ENCODE data around the gene PTPN11. TPM values are rescaled to one million over a fixed set of nuclear protein-coding genes. Genes with fewer than 3 reads are reported as not detected.
"Not testable (repeated sequence)": the region's sequence is repeated elsewhere in the genome, so short reads cannot be mapped to it uniquely, and the experiment has no call there.

The PTPN11 gene
- total and polyA plus RNA-seq, 4 donors, result 33.7 to 73.3 (median 36.4) TPM

DNA sequence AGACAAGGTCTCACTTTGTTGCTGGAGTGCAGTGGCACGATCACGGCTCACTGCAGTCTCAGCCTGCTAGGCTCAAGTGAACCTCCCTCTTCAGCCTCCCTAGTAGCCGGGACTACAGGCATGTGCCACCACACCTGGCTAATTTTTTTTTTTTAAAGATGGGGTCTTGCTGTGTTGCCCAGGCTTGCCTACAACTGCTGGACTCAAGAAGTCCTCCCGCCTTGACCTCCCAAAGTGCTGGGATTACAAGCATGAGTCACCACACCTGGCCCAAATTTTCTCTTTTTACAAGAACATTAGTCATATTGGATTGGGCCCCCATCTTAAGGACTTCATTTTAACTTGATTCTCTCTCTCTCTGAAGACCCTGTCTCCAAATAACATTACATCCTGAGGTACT lies 29.5 kb upstream of the PTPN11 start (continued):
- TF ChIP-seq, protein P1, sequence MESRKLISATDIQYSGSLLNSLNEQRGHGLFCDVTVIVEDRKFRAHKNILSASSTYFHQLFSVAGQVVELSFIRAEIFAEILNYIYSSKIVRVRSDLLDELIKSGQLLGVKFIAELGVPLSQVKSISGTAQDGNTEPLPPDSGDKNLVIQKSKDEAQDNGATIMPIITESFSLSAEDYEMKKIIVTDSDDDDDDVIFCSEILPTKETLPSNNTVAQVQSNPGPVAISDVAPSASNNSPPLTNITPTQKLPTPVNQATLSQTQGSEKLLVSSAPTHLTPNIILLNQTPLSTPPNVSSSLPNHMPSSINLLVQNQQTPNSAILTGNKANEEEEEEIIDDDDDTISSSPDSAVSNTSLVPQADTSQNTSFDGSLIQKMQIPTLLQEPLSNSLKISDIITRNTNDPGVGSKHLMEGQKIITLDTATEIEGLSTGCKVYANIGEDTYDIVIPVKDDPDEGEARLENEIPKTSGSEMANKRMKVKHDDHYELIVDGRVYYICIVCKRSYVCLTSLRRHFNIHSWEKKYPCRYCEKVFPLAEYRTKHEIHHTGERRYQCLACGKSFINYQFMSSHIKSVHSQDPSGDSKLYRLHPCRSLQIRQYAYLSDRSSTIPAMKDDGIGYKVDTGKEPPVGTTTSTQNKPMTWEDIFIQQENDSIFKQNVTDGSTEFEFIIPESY (IDR thresholded peaks at IDR 0.05), result no peak

DNA sequence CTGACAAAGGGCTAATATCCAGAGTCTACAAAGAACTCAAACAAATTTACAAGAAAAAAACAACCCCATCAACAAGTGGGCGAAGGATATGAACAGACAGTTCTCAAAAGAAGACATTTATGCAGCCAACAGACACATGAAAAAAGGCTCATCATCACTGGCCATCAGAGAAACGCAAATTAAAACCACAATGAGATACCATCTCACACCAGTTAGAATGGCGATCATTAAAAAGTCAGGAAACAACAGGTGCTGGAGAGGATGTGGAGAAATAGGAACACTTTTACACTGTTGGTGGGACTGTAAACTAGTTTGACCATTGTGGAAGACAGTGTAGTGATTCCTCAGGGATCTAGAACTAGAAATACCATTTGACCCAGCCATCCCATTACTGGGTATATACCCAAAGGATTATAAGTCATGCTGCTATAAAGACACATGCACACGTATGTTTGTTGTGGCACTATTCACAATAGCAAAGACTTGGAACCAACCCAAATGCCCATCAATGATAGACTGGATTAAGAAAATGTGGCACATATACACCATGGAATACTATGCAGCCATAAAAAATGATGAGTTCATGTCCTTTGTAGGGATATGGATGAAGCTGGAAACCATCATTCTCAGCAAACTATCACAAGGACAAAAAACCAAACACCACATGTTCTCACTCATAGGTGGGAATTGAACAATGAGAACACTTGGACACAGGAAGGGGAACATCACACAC lies 28.7 kb upstream of the PTPN11 start:
- DNase-seq (ENCODE audit: low spot score); H3K36me3 ChIP-seq (ENCODE audit: control insufficient read depth in 4 of 4, insufficient read depth in 3 of 4, low read depth in 1 of 4, low read length in 3 of 4); H3K4me3 ChIP-seq (ENCODE audit: low read depth in 1 of 3, low read length in 3 of 3); H3K4me1 ChIP-seq (ENCODE audit: control insufficient read depth in 4 of 4, insufficient read depth in 4 of 4, low read length in 3 of 4); H3K9ac ChIP-seq (ENCODE audit: low read depth in 1 of 2, low read length in 2 of 2); H3K27ac ChIP-seq (ENCODE audit: low read depth in 1 of 2, low read length in 2 of 2); H3K27me3 ChIP-seq (ENCODE audit: control insufficient read depth in 4 of 4, insufficient read depth in 4 of 4, low read length in 3 of 4); H3K9me3 ChIP-seq (ENCODE audit: control insufficient read depth in 4 of 4, low read length in 3 of 4): not testable (repeated sequence)
- 79% methylated on average over 3 of the region's 4 CpGs for WGBS

DNA sequence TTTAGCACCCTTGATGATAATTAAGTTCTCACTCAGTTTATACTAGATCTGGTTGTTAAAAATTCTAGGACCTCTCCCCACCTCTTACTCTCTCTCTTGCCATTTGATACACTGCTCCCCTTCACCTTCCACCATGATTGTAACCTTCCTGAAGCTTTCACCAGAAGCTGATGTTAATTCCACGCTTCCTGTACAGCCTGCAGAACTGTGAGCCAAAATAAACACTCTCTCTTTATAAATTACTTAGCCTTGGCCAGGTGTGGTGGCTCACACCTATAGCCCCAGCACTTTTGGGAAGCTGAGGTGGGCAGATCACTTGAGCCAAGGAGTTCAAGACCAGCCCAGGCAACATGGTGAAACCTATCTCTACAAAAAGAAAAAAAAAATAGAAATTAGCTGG lies 25.4 kb upstream of the PTPN11 start:
- Histone ChIP-seq H3K9me3 (ENCODE audit: control insufficient read depth in 4 of 4, low read length in 3 of 4) (no peaks in the 10 kb centered on the region), H3K27ac (ENCODE audit: low read depth in 1 of 2, low read length in 2 of 2) (no peak overlapping the region), H3K27me3 (ENCODE audit: control insufficient read depth in 4 of 4, insufficient read depth in 4 of 4, low read length in 3 of 4) (no peaks in the 10 kb centered on the region), H3K9ac (ENCODE audit: low read depth in 1 of 2, low read length in 2 of 2) (no peak overlapping the region), H3K36me3 (ENCODE audit: control insufficient read depth in 4 of 4, insufficient read depth in 3 of 4, low read depth in 1 of 4, low read length in 3 of 4) (no peaks in the 10 kb centered on the region), H3K4me1 (ENCODE audit: control insufficient read depth in 4 of 4, insufficient read depth in 4 of 4, low read length in 3 of 4) (no peaks in the 10 kb centered on the region), H3K4me3 (ENCODE audit: low read depth in 1 of 3, low read length in 3 of 3) (no peak overlapping the region)
- DNase-seq (ENCODE audit: low spot score), result no peak
- WGBS, result 81% methylated on average over 1 of the region's 1 CpG
- no peak for TF ChIP-seq FOXA1 (IDR thresholded peaks at IDR 0.05)

DNA sequence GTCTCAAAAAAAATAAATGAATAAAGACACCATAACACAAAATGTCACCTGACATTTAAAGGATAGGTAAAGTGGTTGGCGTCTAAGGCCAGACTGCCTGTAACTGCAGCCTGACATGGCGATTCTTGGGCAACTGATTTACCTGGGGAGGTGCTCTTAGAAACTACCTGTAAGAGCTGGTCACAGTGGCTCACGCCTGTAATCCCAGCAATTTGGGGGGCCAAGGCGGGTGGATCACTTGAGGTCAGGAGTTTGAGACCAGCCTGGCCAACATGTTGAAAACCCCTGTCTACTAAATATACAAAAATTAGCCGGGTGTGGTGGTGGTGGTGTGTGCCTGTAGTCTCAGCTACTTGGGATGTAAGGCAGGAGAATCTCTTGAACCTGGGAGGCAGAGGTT lies 17.7 kb upstream of the PTPN11 start:
- Histone ChIP-seq H3K9ac (ENCODE audit: low read depth in 1 of 2, low read length in 2 of 2) (no peak overlapping the region), H3K27ac (ENCODE audit: low read depth in 1 of 2, low read length in 2 of 2) (no peak overlapping the region), H3K27me3 (ENCODE audit: control insufficient read depth in 4 of 4, insufficient read depth in 4 of 4, low read length in 3 of 4) (no peaks in the 10 kb centered on the region), H3K9me3 (ENCODE audit: control insufficient read depth in 4 of 4, low read length in 3 of 4) (no peaks in the 10 kb centered on the region), H3K4me1 (ENCODE audit: control insufficient read depth in 4 of 4, insufficient read depth in 4 of 4, low read length in 3 of 4) (no peaks in the 10 kb centered on the region), H3K4me3 (ENCODE audit: low read depth in 1 of 3, low read length in 3 of 3) (no peak overlapping the region), H3K36me3 (ENCODE audit: control insufficient read depth in 4 of 4, insufficient read depth in 3 of 4, low read depth in 1 of 4, low read length in 3 of 4) (peaks cover 7 to 20% (median 17%) of the 10 kb centered on the region in 4 donors)
- WGBS, result 96% methylated on average over 5 of the region's 5 CpGs
- no peak for DNase-seq (ENCODE audit: low spot score)
- TF ChIP-seq, protein P2, sequence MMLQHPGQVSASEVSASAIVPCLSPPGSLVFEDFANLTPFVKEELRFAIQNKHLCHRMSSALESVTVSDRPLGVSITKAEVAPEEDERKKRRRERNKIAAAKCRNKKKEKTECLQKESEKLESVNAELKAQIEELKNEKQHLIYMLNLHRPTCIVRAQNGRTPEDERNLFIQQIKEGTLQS (IDR thresholded peaks at IDR 0.05), result no peak
- no peak for TF ChIP-seq GABPA (IDR thresholded peaks at IDR 0.05 in 1 of 2, conservative IDR thresholded peaks at IDR 0.05 in 1 of 2)
- no peak for TF ChIP-seq JUND (IDR thresholded peaks at IDR 0.05)
- TF ChIP-seq SP1 (IDR thresholded peaks at IDR 0.05), result no peak
- no peak for TF ChIP-seq YY1 (IDR thresholded peaks at IDR 0.05)
- TF ChIP-seq HNF4G (IDR thresholded peaks at IDR 0.05), result no peak
- TF ChIP-seq RXRA (IDR thresholded peaks at IDR 0.05), result no peak
- TF ChIP-seq RAD21 (IDR thresholded peaks at IDR 0.05), result no peak
- TF ChIP-seq, protein P1 (IDR thresholded peaks at IDR 0.05), result no peak
- TF ChIP-seq, protein P3, sequence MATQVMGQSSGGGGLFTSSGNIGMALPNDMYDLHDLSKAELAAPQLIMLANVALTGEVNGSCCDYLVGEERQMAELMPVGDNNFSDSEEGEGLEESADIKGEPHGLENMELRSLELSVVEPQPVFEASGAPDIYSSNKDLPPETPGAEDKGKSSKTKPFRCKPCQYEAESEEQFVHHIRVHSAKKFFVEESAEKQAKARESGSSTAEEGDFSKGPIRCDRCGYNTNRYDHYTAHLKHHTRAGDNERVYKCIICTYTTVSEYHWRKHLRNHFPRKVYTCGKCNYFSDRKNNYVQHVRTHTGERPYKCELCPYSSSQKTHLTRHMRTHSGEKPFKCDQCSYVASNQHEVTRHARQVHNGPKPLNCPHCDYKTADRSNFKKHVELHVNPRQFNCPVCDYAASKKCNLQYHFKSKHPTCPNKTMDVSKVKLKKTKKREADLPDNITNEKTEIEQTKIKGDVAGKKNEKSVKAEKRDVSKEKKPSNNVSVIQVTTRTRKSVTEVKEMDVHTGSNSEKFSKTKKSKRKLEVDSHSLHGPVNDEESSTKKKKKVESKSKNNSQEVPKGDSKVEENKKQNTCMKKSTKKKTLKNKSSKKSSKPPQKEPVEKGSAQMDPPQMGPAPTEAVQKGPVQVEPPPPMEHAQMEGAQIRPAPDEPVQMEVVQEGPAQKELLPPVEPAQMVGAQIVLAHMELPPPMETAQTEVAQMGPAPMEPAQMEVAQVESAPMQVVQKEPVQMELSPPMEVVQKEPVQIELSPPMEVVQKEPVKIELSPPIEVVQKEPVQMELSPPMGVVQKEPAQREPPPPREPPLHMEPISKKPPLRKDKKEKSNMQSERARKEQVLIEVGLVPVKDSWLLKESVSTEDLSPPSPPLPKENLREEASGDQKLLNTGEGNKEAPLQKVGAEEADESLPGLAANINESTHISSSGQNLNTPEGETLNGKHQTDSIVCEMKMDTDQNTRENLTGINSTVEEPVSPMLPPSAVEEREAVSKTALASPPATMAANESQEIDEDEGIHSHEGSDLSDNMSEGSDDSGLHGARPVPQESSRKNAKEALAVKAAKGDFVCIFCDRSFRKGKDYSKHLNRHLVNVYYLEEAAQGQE (IDR thresholded peaks at IDR 0.05), result no peak
- no peak for TF ChIP-seq FOXA2 (IDR thresholded peaks at IDR 0.05)
- TF ChIP-seq, protein P4, sequence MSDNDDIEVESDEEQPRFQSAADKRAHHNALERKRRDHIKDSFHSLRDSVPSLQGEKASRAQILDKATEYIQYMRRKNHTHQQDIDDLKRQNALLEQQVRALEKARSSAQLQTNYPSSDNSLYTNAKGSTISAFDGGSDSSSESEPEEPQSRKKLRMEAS (IDR thresholded peaks at IDR 0.05), result no peak
- TF ChIP-seq TAF1 (conservative IDR thresholded peaks at IDR 0.05), result no peak
- TF ChIP-seq EGR1 (IDR thresholded peaks at IDR 0.05; ENCODE audit: low read depth in 2 of 2), result no peak
- no peak for TF ChIP-seq HNF4A (conservative IDR thresholded peaks at IDR 0.05)
- TF ChIP-seq NR2F2 (IDR thresholded peaks at IDR 0.05), result no peak
- no peak for TF ChIP-seq FOXA1 (IDR thresholded peaks at IDR 0.05)

All from liver (tissue), 9 donors.